ENCODE results near the gene HYAL1.

HYAL1 gene

GRCh38 chr3:50255251-50255615 lies 48.1 kb downstream of the HYAL1 start:
- no peak overlapping the region for H3K4me3 ChIP-seq (ENCODE audit: low read length in 2 of 2)
- peaks cover 31 to 43% of the 10 kb centered on the region in 2 donors for H3K36me3 ChIP-seq (ENCODE audit: control insufficient read depth in 2 of 2, insufficient read depth in 2 of 2, low read length in 2 of 2)
- no peak overlapping the region for H3K27ac ChIP-seq (ENCODE audit: low read length)
- no peak overlapping the region for H3K9ac ChIP-seq (ENCODE audit: low read length in 2 of 2)
- peaks cover 0 to 4% of the 10 kb centered on the region in 2 donors for H3K9me3 ChIP-seq (ENCODE audit: control insufficient read depth in 2 of 2, low read length in 2 of 2)
- peaks cover 33% of the 10 kb centered on the region for H3K4me1 ChIP-seq (ENCODE audit: control insufficient read depth, insufficient read depth, low read length)
- no peaks in the 10 kb centered on the region for H3K27me3 ChIP-seq (ENCODE audit: control insufficient read depth in 1 of 2, insufficient read depth in 2 of 2, low read length in 2 of 2)

DNA sequence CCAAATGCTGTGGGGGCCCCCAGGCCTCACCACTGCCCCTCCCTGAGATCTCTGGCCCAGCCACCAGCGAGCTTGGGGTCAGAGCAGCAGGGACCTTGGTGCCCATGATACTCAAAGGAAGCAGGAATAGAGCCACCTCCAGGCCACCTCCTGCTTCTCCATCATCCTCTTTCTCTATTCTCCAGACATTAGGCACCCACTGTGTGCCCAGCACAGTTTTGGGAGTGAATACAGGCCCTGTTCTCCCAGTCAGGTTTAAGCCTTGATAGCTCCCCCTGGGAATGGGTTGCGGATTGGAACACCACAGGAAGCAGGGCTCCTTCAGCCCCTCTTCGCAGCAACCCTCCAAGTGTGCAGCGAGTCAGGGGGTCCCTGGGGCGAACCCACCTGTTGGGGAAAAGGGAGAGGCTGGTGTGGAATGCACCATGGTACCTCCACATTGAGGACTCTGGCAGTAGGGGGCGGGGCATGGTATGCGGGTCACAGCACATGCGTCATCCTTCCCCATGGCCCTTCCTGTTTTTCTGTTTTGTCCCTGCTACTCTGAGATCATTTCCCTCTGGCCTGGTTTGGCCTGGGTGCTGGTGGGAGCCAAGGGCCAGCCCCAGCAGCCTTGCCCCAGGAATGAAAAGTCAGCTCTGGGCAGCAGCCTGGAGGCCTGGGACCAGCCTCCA lies 48.7 kb downstream of the HYAL1 start:
- H3K27me3 ChIP-seq (ENCODE audit: control insufficient read depth in 1 of 2, insufficient read depth in 2 of 2, low read length in 2 of 2), result no peaks in the 10 kb centered on the region

GRCh38 chr3:50251220-50251619 lies 52.2 kb downstream of the HYAL1 start:
- Histone ChIP-seq H3K4me3 (ENCODE audit: low read length in 2 of 2) (no peak overlapping the region), H3K4me1 (ENCODE audit: control insufficient read depth, insufficient read depth, low read length) (peaks cover 63% of the 10 kb centered on the region), H3K27ac (ENCODE audit: low read length) (no peak overlapping the region), H3K27me3 (ENCODE audit: control insufficient read depth in 1 of 2, insufficient read depth in 2 of 2, low read length in 2 of 2) (no peaks in the 10 kb centered on the region), H3K36me3 (ENCODE audit: control insufficient read depth in 2 of 2, insufficient read depth in 2 of 2, low read length in 2 of 2) (peaks cover 13 to 32% of the 10 kb centered on the region in 2 donors), H3K9ac (ENCODE audit: low read length in 2 of 2) (no peak overlapping the region), H3K9me3 (ENCODE audit: control insufficient read depth in 2 of 2, low read length in 2 of 2) (no peaks in the 10 kb centered on the region)

More for the DNA sequence above, 48.7 kb downstream of the HYAL1 start:
- H3K9ac ChIP-seq (ENCODE audit: low read length in 2 of 2), result no peak overlapping the region
- H3K9me3 ChIP-seq (ENCODE audit: control insufficient read depth in 2 of 2, low read length in 2 of 2), result peaks cover 0 to 4% of the 10 kb centered on the region in 2 donors
- peaks cover 31 to 46% of the 10 kb centered on the region in 2 donors for H3K36me3 ChIP-seq (ENCODE audit: control insufficient read depth in 2 of 2, insufficient read depth in 2 of 2, low read length in 2 of 2)
- no peak overlapping the region for H3K4me3 ChIP-seq (ENCODE audit: low read length in 2 of 2)
- peak overlapping the region; percentile 41 for H3K27ac ChIP-seq (ENCODE audit: low read length)
- H3K4me1 ChIP-seq (ENCODE audit: control insufficient read depth, insufficient read depth, low read length), result peaks cover 36% of the 10 kb centered on the region

DNA sequence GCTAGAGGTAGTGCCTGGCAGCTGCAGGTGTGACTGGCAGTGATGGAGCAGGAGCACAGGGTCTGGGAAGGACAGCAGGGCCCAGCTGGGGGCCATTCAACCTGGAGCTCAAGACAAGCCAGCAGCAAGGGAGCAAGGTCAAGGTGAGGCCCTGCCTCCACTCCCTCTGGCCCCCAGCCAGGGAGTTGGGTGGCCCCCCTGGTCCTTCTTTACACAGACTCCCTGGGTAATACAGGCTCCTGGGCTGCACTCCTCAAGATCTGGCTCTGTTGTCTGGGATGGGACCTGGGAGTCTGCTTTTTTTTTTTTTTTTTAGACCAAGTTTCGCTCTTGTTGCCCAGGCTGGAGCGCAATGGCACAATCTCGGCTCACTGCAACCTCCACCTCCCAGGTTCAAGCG lies 52.9 kb downstream of the HYAL1 start:
- Histone ChIP-seq H3K9me3 (ENCODE audit: control insufficient read depth in 2 of 2, low read length in 2 of 2) (no peaks in the 10 kb centered on the region), H3K27me3 (ENCODE audit: control insufficient read depth in 1 of 2, insufficient read depth in 2 of 2, low read length in 2 of 2) (no peaks in the 10 kb centered on the region), H3K4me1 (ENCODE audit: control insufficient read depth, insufficient read depth, low read length) (peaks cover 69% of the 10 kb centered on the region), H3K9ac (ENCODE audit: low read length in 2 of 2) (no peak overlapping the region), H3K4me3 (ENCODE audit: low read length in 2 of 2) (no peak overlapping the region), H3K36me3 (ENCODE audit: control insufficient read depth in 2 of 2, insufficient read depth in 2 of 2, low read length in 2 of 2) (peaks cover 12 to 30% of the 10 kb centered on the region in 2 donors), H3K27ac (ENCODE audit: low read length) (no peak overlapping the region)

Measured in stomach smooth muscle (tissue), 2 donors.